Hypothalamus (tissue), 51 donors: Measurements from ENCODE around the gene ADAM22.
"Not testable (repeated sequence)": the region's sequence is repeated elsewhere in the genome, so short reads cannot be mapped to it uniquely, and the experiment has no call there.

Experiments
- DNase-seq, 51 donors: peaks; one replicate each; lab custom pipeline; 2025; lab: John Stamatoyannopoulos, UW

The ADAM22 gene

DNA sequence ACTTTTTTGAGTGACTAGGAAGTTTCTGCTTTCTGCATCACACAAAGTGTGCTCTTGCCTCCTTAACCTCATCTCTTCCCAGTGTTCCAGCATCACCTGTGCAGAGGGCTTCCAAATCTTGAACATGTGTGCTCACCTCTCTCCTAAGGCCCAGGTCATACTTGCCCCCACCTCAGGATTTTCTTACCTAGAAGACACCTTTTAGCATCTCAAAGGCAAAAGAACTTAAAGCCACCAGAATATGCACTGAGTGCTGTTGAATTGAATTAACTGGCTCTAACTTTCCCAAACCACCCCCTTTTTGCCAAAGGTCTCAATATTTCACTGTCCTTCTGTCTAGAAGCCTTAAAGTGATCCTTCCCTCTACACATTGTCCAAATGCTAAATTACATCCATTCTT is 219.3 kb downstream of the ADAM22 start:
- DNase-seq, result no peak

DNA sequence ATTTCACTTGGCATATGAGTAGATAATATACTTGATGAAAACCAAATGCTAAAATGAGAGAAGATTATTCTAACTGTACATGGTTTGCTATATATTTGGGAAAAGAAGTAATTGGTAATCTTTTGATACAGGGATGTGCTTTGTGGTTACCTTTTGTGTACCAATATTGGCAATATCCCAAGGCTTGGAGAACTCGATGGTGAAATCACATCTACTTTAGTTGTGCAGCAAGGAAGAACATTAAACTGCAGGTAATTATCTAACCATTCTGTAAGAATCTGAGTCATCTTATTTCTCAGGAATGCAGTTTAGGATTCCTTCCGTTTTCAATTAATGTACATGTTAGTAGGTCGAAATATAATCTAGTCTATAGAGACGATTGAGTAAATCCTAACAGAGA is 221.7 kb downstream of the ADAM22 start:
- no peak for DNase-seq

DNA sequence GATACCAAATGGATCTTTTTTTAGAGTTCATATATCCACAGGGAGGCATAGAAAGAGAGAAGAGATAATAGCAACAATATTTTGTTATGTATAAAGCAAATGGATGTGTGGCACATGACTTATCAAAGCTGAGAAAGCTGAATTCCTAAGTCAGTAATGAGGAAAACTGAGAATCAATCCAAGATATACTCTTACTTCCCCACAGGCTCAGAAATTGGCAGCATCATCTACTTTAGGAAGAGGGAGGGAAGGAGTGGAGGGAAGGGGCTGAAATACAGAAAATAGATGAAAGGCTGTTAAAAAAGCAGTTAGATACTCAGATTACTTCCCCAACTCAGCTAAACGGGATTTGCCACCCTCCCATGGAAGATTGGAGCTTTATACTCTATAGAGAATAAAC is 222.3 kb downstream of the ADAM22 start:
- no peak for DNase-seq

DNA sequence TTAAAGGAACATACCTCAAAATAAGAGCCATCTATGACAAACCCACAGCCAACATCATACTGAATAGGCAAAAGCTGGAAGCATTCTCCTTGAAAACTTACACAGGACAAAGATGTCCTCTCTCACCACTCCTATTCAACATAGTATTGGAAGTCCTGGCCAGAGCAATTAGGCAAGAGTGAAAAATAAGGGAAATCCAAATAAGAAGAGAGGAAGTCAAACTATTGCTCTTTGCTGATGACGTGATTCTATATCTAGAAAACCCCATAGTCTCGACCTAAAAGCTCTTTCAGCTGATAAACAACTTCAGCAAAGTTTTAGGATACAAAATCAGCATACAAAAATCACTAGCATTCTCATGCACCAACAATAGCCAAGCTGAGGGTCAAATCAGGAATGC is 225.7 kb downstream of the ADAM22 start:
- not testable (repeated sequence) for DNase-seq

DNA sequence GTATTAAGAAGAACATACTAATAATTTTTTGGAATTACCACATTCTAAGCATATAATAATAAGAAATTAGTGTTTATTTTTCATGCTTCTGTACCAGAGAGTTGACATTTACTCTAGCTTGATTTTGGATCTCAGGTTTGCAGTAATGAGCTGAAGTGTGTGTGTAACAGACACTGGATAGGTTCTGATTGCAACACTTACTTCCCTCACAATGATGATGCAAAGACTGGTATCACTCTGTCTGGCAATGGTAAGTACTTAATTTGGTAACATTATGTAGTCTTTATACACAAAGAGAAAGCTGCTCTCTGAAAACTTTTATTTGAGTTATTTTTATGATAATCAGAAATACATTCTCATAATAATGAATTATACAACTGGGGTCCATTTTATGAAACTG is 231.6 kb downstream of the ADAM22 start:
- DNase-seq, result no peak

DNA sequence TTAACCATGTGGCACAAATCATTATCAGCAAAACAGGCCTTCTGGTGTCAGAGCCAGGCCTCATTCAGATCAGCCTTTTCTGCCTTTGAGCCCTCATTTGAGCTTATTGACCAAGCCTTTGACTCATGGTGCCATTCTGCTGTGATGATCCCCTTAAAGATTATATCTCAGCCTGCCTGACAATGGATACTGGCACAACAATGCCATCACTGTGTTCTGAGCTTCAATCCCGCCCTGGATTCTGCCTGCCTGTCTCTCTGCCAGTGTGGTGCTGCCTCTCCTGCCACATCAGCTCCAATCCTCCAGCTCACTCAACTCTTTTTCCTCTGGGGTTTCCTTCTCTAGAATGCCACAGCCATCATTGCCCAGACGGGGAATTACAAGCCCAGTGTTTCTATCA is 233.2 kb downstream of the ADAM22 start:
- DNase-seq, result peak in 35 of 51 donors; percentile 2 to 73 (median 31)

DNA sequence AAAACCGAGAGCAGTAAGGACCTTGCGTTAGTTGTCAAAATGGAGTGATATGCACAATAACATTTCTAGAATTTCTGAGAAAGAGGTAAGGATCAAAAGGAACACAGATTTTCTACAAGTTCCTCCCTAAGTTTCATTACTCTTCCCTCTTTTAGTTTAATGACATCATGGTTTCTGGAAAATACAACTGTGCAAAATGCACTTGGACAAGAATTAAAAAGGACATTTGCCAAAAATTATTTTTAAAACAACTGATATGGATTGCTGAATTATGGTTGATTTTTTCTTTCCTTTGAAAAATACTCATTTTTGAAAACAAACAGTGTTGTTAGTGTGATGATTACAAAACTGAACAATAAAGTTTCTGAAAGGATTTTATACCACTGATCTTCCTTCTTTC is 233.7 kb downstream of the ADAM22 start:
- DNase-seq, result no peak

DNA sequence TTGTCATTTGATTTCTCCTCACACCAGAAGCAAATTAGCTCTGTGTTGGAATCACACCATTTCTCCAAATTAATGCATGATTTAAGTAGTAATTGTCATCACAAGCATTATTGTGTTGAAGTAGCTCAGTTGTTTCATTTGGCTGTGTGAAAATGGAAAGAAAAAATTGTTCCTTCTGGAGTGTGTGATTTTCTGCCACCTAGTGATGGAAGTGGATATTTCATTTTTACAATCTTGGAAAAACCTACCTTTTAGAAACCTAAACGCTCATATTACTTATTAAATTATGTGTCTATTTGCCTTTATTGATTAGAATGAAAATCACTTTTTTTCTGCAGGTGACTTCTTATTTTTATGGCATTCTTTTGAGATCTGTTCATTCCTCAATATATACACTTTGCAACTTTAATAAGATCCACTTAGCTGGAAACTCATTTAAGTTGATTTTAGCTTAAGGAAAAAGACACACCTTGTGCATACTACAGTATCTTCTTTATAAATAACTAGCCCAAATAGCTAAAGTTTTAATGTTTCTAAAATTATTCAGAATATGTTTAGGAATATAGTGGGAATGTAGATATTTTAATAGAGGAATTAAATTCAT is 235.8 kb downstream of the ADAM22 start:
- peak in 1 of 51 donors; percentile 40 for DNase-seq

DNA sequence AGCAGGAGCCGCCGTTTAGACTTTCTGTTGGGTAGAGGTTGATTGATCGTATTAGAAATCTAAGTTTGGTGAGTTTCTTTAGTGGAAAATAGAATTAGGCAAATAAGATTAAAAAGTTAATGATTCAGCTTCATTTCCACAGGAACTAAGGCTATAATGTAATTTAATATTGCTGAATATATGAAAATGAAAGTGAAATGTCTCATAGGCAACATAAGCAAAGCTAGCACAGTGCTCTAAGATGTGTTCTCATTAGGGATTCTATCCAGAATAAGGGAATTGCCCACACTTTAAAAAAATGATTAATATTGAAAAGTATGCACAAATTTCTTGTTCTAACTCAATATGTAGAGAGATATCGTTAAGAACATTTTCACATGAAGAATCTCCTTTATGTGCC is 238.8 kb downstream of the ADAM22 start:
- DNase-seq, result no peak

DNA sequence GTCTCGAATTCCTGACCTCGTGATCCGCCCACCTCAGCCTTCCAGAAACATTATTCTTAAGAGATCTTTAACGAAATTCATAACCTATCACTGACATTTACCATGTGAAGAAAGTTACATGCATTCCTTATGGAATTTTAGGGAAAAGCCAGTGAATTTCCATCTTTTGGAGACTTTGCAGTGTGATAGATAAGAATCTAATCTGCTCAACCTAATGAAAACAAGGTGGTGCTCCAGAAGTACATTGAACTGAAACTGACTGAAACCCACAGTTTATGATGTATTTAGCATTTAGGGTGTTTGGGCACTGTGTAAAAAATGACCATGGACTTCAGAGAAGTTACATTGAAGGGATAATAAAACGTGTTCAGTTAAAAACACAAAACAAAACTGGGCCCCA is 242.1 kb downstream of the ADAM22 start:
- DNase-seq, result no peak

DNA sequence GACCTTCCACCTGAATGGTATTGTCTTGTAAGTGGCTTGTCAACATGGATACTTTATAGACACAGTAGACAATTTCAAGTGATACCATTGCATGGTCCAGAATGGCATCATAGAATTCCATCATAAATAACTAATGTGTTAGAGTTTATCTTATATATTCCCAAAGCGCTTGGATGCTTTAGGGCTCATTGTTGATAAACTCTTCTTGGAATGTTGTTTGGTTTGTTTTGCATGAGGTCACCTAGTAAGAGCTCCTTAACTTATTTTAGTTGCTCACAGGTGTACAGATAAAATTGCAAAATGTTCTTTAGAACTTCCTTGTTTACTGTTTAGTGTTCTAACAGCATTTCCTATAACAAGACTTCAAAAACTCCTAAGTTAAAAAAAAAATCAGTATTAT is 249.0 kb downstream of the ADAM22 start:
- DNase-seq, result no peak

DNA sequence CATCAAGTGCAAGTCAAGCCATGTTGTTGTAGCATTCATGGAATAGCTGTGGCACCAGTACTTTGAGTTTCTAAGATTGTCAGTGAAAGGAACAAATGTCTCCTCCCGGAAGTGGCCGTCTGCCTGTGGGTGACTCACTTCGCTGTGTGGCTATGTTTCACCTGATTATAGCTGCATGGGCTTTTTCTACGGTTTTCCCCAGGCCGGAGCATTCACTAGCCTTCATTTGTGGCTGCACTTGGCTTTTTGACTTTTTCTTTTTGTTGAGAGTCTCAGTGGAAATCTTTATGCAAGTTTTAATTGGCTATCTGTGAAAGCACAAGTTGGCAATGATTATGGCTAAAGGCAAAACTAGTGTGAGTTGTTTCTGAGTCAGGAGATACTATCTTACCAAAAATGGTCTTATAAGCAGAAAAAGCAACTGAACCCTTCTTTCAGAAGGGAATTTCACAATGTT is 250.8 kb downstream of the ADAM22 start:
- DNase-seq, result peak in 7 of 51 donors; percentile 9 to 62 (median 26)

DNA sequence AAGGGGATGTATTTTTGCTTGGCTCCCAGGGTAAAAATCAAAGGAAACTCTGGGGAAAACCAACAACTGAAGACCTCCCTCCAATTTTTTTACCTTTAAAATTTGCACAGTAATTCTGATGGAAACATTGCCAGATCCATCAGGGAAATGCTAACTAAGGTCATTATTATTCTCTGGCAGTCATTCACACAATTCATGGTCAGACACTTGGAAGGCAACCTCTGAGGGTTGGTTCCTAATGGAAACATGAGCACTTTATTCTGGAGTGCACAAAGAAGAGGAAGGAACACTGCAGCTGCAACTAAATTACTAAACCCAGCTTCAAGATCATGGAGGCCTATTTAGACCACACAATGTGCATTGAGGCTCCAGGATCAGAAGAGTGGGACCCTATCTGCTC is 251.6 kb downstream of the ADAM22 start:
- DNase-seq, result peak in 2 of 51 donors; percentile 8 to 26

DNA sequence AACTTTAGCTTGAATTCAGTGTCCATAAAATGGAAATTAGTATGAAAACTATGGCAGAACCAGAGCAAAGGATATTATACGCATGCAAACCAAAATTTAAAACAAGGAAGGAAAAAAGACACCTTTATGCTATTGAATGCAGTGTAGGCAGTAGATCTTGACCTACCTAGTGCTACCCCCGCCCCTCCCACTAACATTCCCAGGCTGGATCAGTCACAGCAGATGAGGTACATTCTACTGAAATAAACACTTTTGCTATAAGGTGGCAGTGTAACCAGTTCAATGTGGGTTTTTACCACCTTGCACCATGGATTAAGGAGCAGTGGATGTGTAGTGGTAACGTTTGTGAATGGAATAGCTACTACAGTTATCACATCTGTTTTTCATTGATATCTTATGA is 257.9 kb downstream of the ADAM22 start:
- no peak for DNase-seq

DNA sequence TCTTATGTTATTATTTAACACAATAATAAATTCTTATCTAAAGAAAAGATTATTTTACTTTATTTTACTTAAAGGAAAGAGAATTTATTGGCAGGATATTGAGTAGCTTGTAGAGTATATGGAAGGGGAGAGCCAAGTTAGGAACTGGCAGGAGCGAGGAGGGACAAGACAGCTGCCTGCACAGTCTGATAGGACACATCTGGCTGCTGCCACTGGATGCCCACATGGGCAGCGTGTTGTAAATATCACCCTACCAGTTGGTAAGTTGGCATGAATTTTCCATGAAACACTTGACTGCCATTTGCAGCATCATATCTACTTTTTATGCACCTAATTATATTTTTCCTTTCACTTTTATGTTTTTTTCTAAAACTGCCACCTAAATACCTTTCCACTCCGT is 266.2 kb downstream of the ADAM22 start:
- DNase-seq, result peak in 1 of 51 donors; percentile 6

DNA sequence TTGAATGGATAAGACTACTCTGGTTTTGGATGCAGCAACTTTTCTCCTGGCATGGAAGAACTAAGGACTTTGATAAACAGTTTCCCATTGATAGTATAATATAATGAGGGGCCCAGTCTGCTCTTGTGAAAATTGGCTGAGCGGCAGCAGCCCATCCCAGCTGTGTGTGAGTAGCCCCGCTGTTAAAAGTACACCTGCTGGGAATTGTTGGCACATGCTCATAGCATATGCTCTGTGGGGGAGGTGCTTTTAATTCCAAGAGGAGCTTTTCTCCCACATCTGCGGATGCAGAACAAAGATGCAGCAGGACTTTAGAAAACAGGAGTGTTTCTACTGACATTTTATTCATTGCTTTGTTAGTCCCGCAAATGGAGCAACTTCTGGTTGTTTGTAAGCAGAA is 266.7 kb downstream of the ADAM22 start:
- peak in 2 of 51 donors; percentile 5 to 20 for DNase-seq

DNA sequence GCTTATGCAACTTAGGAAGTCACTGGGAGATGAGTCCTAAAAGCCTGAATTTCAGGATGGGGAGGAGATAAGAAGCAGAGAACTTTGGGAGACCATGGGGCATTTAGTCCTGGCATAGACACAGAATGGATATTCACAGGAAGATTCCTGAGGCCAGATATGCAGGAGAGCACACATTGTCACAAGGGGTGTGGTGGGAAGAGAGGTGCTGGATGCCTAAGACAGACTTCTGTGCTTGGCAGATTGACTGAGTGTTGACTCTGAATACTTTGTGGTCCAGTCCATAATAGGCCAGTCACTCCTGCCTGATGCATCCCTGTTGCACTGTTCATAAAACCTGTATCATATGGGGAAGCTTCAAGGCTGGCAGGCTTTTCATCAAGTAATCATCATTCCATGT is 267.3 kb downstream of the ADAM22 start:
- no peak for DNase-seq

DNA sequence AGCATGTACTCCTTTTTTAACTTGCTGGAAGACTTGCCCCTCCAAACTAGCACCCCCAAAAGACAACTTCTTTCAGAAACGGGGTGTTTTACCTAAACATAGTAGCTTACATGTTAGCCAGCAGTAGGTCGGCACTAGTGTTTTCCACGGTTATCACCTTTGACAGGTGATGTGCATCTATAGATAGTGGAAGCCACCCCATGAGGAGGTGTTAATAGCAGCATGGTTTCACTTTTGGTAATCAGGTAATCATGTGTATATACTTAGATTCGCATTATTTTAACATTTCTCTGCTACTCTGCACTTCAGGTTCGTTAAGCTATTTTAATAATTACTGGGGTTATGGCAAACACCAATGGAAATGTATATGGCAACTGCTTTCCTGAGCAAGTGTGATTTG is 268.2 kb downstream of the ADAM22 start:
- no peak for DNase-seq

DNA sequence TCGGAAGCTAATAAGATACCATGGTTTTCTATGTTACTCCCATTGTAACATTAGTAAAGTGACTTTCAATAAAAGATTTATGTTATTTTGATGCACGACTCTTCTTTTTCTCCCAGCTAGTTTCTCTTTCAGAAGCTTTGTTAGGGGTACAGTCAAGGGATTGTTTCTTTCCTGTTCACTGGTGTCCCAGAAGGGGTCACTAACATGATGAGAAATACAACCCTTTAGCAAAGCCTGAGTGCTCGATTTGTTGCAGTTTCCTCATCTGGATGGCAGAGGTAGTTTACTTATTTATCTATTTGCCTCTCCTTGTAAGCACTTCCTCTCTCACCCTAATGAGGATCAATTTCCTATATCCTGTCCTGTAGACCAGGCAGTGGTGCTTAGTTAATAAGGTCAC is 268.7 kb downstream of the ADAM22 start:
- DNase-seq, result no peak

DNA sequence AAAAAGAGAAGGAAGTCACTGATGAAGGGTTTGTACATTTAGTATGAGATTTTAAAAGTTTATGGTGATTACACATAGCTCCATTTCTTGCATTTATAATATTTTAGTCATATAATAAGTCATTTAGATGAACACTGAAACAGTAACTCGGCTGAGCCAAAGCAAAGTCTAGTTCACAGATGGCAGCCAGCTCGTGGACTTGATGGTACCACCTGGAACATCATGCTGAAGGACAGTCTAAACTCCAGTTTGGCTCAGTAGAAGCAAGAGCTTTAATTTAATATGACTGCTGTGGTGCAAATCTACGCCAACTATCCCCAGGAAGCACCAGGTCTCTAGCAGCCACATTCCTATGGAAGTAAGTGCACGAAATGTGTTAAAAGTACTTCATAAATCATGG is 269.4 kb downstream of the ADAM22 start:
- DNase-seq, result no peak

DNA sequence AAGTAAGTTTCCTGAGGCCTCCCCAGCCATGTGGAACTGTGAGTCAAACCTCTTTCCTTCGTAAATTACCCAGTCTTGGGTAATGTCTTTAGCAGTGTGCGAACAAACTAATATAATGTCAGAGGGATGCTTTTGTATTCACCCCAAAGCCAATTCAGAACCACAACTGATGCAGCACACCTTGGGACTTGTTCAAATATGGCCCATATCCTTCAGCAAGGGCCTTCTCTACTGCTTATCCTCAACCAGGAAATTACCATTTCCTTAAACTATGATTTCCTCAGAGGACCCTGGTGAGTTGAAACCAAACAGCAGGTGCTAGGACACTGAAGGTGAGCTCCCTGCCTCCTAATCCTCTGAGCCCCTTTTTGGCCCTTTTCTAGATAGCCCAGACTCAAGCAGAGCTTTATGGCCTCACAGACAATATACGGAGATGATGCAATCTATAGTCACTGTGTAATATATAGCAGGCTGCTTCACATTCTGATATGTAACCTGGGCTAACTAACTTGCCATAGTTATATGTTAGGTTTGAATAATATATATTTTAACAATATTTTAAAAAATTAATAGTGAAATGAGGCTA is 270.6 kb downstream of the ADAM22 start:
- no peak for DNase-seq

DNA sequence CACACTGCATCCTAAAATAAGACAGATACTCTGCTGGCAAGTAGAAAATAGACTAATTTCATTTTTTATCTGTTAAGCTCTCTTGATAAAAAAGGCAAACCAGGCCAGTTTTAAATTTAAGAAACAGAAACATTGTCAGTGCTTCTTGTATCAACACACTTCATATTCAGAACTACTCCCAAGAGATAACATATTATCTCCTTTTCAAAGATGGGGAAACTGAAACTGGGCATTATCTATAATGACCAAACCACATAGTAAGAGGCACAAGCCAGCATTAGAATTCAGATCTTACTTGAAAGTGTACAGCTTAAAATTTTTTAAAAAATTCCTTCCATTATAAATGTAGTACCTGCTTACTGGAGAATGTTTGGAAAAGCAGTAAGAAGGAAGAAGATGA is 271.1 kb downstream of the ADAM22 start:
- no peak for DNase-seq

DNA sequence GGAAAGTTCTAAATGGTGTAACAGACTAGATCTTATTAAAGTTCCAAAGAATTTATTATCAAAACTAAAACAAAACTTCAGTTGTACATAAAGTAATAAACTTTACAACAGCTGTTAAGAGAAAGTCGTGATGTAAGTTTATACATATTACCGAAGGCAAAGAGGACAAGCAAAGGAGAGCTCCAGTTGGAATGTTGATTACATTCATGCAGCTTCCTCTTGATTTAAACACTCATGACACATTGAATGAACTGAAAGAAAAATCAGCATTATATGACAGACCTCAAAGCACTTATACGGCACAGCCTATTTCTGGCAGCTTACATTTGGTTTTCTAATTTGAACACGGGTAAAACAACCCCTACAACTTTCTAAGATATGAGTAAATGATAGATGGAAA is 272.2 kb downstream of the ADAM22 start:
- DNase-seq, result no peak
